Mesenchymal stem cell (in vitro differentiated cells and primary cell): ENCODE data around the gene MZF1.

Experiments used
- DNase-seq: peaks from one replicate; pipeline ENCODE4 v3.0.0-alpha.2; 2013
- H2AFZ ChIP-seq: one replicate; pipeline ENCODE4 v1.6.1; 2013; ENCODE audit warnings: low read depth, mild to moderate bottlenecking, control low read depth, inconsistent platforms, low read length, moderate library complexity
- H2AK5ac ChIP-seq: 2 replicates; pipeline ENCODE4 v1.6.1; 2013; ENCODE audit warnings: low read length, moderate library complexity, mild to moderate bottlenecking, inconsistent platforms; ENCODE audit not compliant: severe bottlenecking
- H2BK120ac ChIP-seq: one replicate; pipeline ENCODE4 v1.6.1; 2013; ENCODE audit warnings: low read depth, mild to moderate bottlenecking, inconsistent platforms, low read length, moderate library complexity
- H2BK12ac ChIP-seq, 2 experiments: one replicate each; pipeline ENCODE4 v1.6.1; 2013; ENCODE audit warnings: inconsistent platforms in 2 of 2, low read length in 2 of 2, mild to moderate bottlenecking in 2 of 2, moderate library complexity in 2 of 2, control low read depth in 1 of 2
- H2BK15ac ChIP-seq: one replicate; pipeline ENCODE4 v1.6.1; 2013; ENCODE audit warnings: mild to moderate bottlenecking, low read depth, inconsistent platforms; ENCODE audit not compliant: poor library complexity, severe bottlenecking
- H2BK5ac ChIP-seq: 2 replicates; pipeline ENCODE4 v1.6.1; 2013; ENCODE audit warnings: low read depth, mild to moderate bottlenecking, low read length, control low read depth, inconsistent platforms; ENCODE audit not compliant: poor library complexity, severe bottlenecking
- H3K14ac ChIP-seq, 2 experiments: one replicate each; pipeline ENCODE4 v1.6.1; 2013; ENCODE audit warnings: inconsistent platforms in 2 of 2, low read length in 2 of 2, control low read depth in 1 of 2, mild to moderate bottlenecking in 1 of 2, moderate library complexity in 1 of 2
- H3K18ac ChIP-seq, 2 experiments: one replicate each; pipeline ENCODE4 v1.6.1; 2013; ENCODE audit warnings: inconsistent platforms in 2 of 2, low read length in 2 of 2, control low read depth in 1 of 2, low read depth in 1 of 2, mild to moderate bottlenecking in 1 of 2
- H3K23ac ChIP-seq, 2 experiments: one replicate each; pipeline ENCODE4 v1.6.1; 2013; ENCODE audit warnings: inconsistent platforms in 2 of 2, low read length in 2 of 2, mild to moderate bottlenecking in 2 of 2, moderate library complexity in 2 of 2, control low read depth in 1 of 2
- H3K27ac ChIP-seq: 2 replicates; pipeline ENCODE4 v1.5.1; 2013; ENCODE audit warnings: mild to moderate bottlenecking, moderate library complexity, low read length, control low read depth, inconsistent platforms; ENCODE audit not compliant: poor library complexity, severe bottlenecking
- H3K27me3 ChIP-seq, 2 experiments: 2 replicates each; pipeline versions ENCODE4 v1.6.1 to v1.7.0; 2013; ENCODE audit warnings: low read length in 2 of 2, mild to moderate bottlenecking in 2 of 2, moderate library complexity in 2 of 2, control low read depth in 1 of 2, inconsistent platforms in 1 of 2; ENCODE audit not compliant: control insufficient read depth in 1 of 2, insufficient read depth in 1 of 2
- H3K36me3 ChIP-seq, 2 experiments: 2 replicates each; pipeline versions ENCODE4 v1.6.1 to v1.7.0; 2013; ENCODE audit warnings: low read length in 2 of 2, control low read depth in 1 of 2, inconsistent platforms in 1 of 2, low read depth in 1 of 2, mild to moderate bottlenecking in 1 of 2; ENCODE audit not compliant: insufficient read depth in 2 of 2, control insufficient read depth in 1 of 2
- H3K4ac ChIP-seq, 2 experiments: one replicate each; pipeline ENCODE4 v1.6.1; 2013; ENCODE audit warnings: inconsistent platforms in 2 of 2, low read length in 2 of 2, mild to moderate bottlenecking in 2 of 2, moderate library complexity in 2 of 2, control low read depth in 1 of 2, low read depth in 1 of 2
- H3K4me1 ChIP-seq: 2 replicates; pipeline ENCODE4 v1.6.1; 2013; ENCODE audit warnings: low read depth, low read length, control low read depth; ENCODE audit not compliant: control insufficient read depth, insufficient read depth
- H3K4me2 ChIP-seq: 2 replicates; pipeline ENCODE4 v1.6.1; 2013; ENCODE audit warnings: low read length, mild to moderate bottlenecking, inconsistent platforms; ENCODE audit not compliant: poor library complexity, severe bottlenecking
- H3K4me3 ChIP-seq, 2 experiments: 2 replicates each; pipeline versions ENCODE4 v1.5.1 to v1.7.0; 2013; ENCODE audit warnings: low read length in 2 of 2, mild to moderate bottlenecking in 2 of 2, control low read depth in 1 of 2, low read depth in 1 of 2; ENCODE audit not compliant: insufficient read depth in 1 of 2
- H3K79me1 ChIP-seq: replicated peaks from 2 replicates; pipeline ENCODE4 v1.6.1; 2013; ENCODE audit warnings: mild to moderate bottlenecking, control low read depth, low read length, inconsistent platforms; ENCODE audit not compliant: poor library complexity, severe bottlenecking
- H3K9ac ChIP-seq: 2 replicates; pipeline ENCODE4 v1.7.0; 2013; ENCODE audit warnings: mild to moderate bottlenecking, low read length, moderate library complexity
- H3K9me3 ChIP-seq: 2 replicates; pipeline ENCODE4 v1.7.0; 2013; ENCODE audit warnings: mild to moderate bottlenecking, low read length; ENCODE audit not compliant: control insufficient read depth
- H4K8ac ChIP-seq: one replicate; pipeline ENCODE4 v1.6.1; 2013; ENCODE audit warnings: inconsistent platforms, mild to moderate bottlenecking, low read length, moderate library complexity
- H4K91ac ChIP-seq: one replicate; pipeline ENCODE4 v1.6.1; 2013; ENCODE audit warnings: mild to moderate bottlenecking, low read length, inconsistent platforms
- WGBS: methylation state at CpG from one replicate; pipeline ENCODE4 v1.1.7; 2013; ENCODE audit warnings: mixed read lengths; 5-methylcytosine and 5-hydroxymethylcytosine counted together

The MZF1 gene

DNA sequence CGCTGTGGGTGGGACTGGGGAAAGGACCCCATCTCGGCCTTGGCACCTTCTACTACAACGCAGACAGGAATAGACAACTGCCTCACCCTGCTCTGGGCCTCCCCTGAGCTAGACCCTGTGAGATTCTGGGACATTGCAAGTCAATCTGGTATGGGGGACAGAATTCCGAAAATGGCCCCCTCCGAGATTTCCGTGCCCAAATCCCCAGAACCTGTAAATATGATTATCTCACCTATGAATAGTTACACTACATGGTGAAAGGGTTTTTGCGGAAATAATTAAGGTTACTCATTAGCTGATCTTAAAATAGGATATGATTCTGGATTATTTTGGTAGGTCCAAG lies 52.9 kb downstream of the MZF1 start:
- peaks cover 22% of the 10 kb centered on the region for H3K4me1 ChIP-seq
- peak overlapping the region; percentile 85 for H2AK5ac ChIP-seq
- no peak overlapping the region for H3K23ac ChIP-seq
- H3K14ac ChIP-seq = no peak overlapping the region
- peak overlapping the region; percentile 84 for H3K27ac ChIP-seq
- peak overlapping the region; percentile 92 for H3K4me2 ChIP-seq
- no peak overlapping the region for H2BK5ac ChIP-seq
- H3K9me3 ChIP-seq = no peaks in the 10 kb centered on the region
- DNase-seq = no peak
- peak overlapping the region; percentile 98 for H3K9ac ChIP-seq
- WGBS = 3% methylated on average over 4 of the region's 7 CpGs
- peak overlapping the region; percentile 9 for H4K91ac ChIP-seq
- H3K27me3 ChIP-seq = no peaks in the 10 kb centered on the region
- no peak overlapping the region for H2BK15ac ChIP-seq
- H2BK120ac ChIP-seq = no peak overlapping the region
- H3K36me3 ChIP-seq = peaks cover 20 to 22% of the 10 kb centered on the region in 2 experiments
- H3K18ac ChIP-seq = peak overlapping the region; percentile 82 to 98
- H3K79me1 ChIP-seq = peaks cover 18% of the 10 kb centered on the region
- peak overlapping the region; percentile 19 to 76 for H3K4ac ChIP-seq
- peak overlapping the region; percentile 78 to 95 for H3K4me3 ChIP-seq
- no peak overlapping the region for H2BK12ac ChIP-seq
- H2AFZ ChIP-seq = peak overlapping the region; percentile 91
- peak overlapping the region; percentile 93 for H4K8ac ChIP-seq

DNA sequence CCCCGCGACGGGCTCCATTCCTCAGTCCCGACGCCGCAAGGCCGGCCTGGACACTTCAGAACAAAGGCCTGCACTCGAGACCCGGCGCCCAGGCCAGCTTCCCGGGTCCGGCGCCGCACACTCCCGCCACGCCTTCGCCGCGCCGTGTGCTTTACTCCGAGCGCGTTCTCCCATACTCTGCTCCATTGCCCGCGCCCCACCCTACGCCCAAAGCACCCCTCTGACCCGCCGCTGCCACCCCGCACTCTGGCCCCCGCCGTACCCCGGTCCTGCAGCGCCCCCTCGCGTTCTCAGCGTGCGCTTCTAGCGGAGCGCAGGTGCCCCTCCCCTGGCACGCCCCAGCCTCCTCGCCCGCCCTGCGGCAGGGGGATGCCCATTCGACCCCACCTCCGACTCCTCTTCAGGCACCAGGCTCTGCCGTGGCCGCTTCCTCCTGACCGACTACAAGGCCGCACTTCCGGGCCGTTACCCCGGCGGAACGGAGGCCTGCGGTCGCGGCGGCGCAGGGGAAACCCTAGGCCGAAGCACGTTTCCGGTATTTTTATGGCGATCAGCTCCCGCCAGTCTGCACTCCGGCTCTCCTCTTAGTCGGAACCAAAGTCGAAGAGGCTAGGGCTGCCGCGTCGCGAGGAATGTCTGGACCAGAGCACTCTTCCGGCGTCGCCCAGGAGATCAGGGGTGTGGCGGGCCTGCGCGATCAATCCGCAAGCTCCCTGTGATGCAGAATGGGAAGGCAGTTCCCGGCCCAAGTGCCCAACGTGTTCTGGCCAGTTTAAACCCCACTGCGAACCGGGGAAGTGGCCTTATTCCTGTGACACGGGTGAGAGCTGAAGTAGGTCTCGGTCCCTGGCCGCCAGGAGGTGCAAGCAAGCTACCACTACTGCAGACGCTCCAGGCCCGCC lies 53.5 kb downstream of the MZF1 start, which contains the start of gene ZBTB45:
TSS of gene ZBTB45 (minus strand) at position 456 of the 902 bp plus-strand sequence. CDS start 2,137 bp downstream, outside the sequence.
- Histone ChIP-seq H3K23ac (peak within 1 kb of the TSS in 1 of 2 experiments; percentile 81), H4K8ac (peak within 1 kb of the TSS; percentile 93), H2BK120ac (peak within 1 kb of the TSS; percentile 42), H3K9me3 (no peaks in the 10 kb centered on the region), H3K27ac (peak within 1 kb of the TSS; percentile 84), H3K79me1 (peaks cover 21% of the 10 kb centered on the region), H3K27me3 (no peaks in the 10 kb centered on the region), H2BK5ac (peak within 1 kb of the TSS; percentile 59), H2BK15ac (peak within 1 kb of the TSS; percentile 65), H3K4ac (peak within 1 kb of the TSS; percentile 84 to 92), H3K14ac (peak within 1 kb of the TSS in 1 of 2 experiments; percentile 71), H3K4me3 (peak within 1 kb of the TSS; percentile 78 to 95), H3K9ac (peak within 1 kb of the TSS; percentile 98), H2BK12ac (peak within 1 kb of the TSS in 1 of 2 experiments; percentile 8), H3K4me2 (peak within 1 kb of the TSS; percentile 92), H2AFZ (peak within 1 kb of the TSS; percentile 91), H3K4me1 (peaks cover 23% of the 10 kb centered on the region), H3K18ac (peak within 1 kb of the TSS; percentile 82 to 98), H3K36me3 (peaks cover 22 to 24% of the 10 kb centered on the region in 2 experiments), H4K91ac (peak within 1 kb of the TSS; percentile 97), H2AK5ac (peak within 1 kb of the TSS; percentile 85)
- DNase-seq = peak; percentile 96
- WGBS = under 1% methylated on average over 86 of the region's 87 CpGs

DNA sequence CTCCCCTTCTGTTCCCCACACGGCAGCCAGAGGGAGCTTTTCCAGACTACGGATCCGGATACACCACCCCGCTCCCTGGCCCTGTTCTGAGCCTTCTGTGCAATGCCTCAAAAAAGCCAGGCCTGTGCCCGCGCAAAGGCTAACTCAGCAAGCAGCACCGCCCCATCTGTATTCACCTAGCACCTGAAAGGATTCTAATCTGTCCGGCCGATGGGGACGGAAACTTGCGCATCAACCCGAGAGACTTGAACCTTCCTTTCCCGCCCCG lies 54.1 kb downstream of the MZF1 start:
- Histone ChIP-seq H3K36me3 (peaks cover 22 to 30% of the 10 kb centered on the region in 2 experiments), H3K27me3 (no peaks in the 10 kb centered on the region), H3K79me1 (peaks cover 25% of the 10 kb centered on the region), H3K4me2 (peak overlapping the region; percentile 80), H3K9me3 (no peaks in the 10 kb centered on the region), H3K27ac (peak overlapping the region; percentile 84), H4K8ac (peak overlapping the region; percentile 93), H2BK120ac (peak overlapping the region; percentile 42), H2BK12ac (peak overlapping the region in 1 of 2 experiments; percentile 8), H3K9ac (peak overlapping the region; percentile 98), H2AFZ (peak overlapping the region; percentile 83), H2BK15ac (no peak overlapping the region), H2BK5ac (peak overlapping the region; percentile 59), H3K4me3 (peak overlapping the region; percentile 78 to 95), H3K14ac (peak overlapping the region in 1 of 2 experiments; percentile 68), H3K23ac (peak overlapping the region in 1 of 2 experiments; percentile 81), H3K18ac (peak overlapping the region; percentile 79 to 98), H4K91ac (peak overlapping the region; percentile 97), H2AK5ac (no peak overlapping the region), H3K4ac (peak overlapping the region; percentile 84 to 92), H3K4me1 (peaks cover 28% of the 10 kb centered on the region)
- under 1% methylated on average over 13 of the region's 14 CpGs for WGBS
- peak; percentile 88 for DNase-seq
